Neural cell (in vitro differentiated cells): ENCODE results near the gene ATG7. TPM values are rescaled to one million over a fixed set of nuclear protein-coding genes. Genes with fewer than 3 reads are reported as not detected.

Source experiments
- H2AFZ ChIP-seq: fragments of 200-600, 300-800 bp; sonication (generic), shearing (Covaris generic); 2 replicates; pipeline ENCODE4 v1.6.0; 2014; ENCODE audit warnings: low read depth, mild to moderate bottlenecking, antibody characterized with exemption, low read length, moderate library complexity
- H3F3A ChIP-seq: fragments of 200-600 bp; shearing (Covaris generic); 2 replicates; pipeline ENCODE4 v1.6.1; 2016; ENCODE audit warnings: mild to moderate bottlenecking, moderate library complexity, mixed read lengths, antibody characterized with exemption, low read length; ENCODE audit not compliant: insufficient read depth, poor library complexity, severe bottlenecking
- H3K27ac ChIP-seq: fragments of 200-600, 300-800 bp; sonication (generic), shearing (Covaris generic); 2 replicates; pipeline ENCODE4 v1.5.1; 2014; ENCODE audit warnings: mild to moderate bottlenecking, low read length, moderate library complexity
- H3K27me3 ChIP-seq: fragments of 300-800, 200-600 bp; sonication (generic), shearing (Covaris generic); 2 replicates; pipeline ENCODE4 v1.6.0; 2014; ENCODE audit warnings: mild to moderate bottlenecking, low read depth, low read length, moderate library complexity; ENCODE audit not compliant: insufficient read depth
- H3K36me3 ChIP-seq: fragments of 300-800, 200-600 bp; sonication (generic), shearing (Covaris generic); 2 replicates; pipeline ENCODE4 v1.5.1; 2014; ENCODE audit warnings: mild to moderate bottlenecking, antibody characterized with exemption, low read length, moderate library complexity; ENCODE audit not compliant: insufficient read depth
- H3K4me2 ChIP-seq: fragments of 300-800, 200-600 bp; sonication (generic), shearing (Covaris generic); 2 replicates; pipeline ENCODE4 v1.6.0; 2014; ENCODE audit warnings: mild to moderate bottlenecking, low read length
- H3K4me3 ChIP-seq: fragments of 300-800, 200-600 bp; sonication (generic), shearing (Covaris generic); 2 replicates; pipeline ENCODE4 v1.5.1; 2014; ENCODE audit warnings: mild to moderate bottlenecking, low read length, moderate library complexity
- H3K79me2 ChIP-seq: fragments of 200-600 bp; shearing (Covaris generic); replicated peaks from 2 replicates; pipeline ENCODE4 v1.6.0; 2014; ENCODE audit warnings: mild to moderate bottlenecking, low read length, moderate library complexity; ENCODE audit not compliant: insufficient read depth
- H3K9ac ChIP-seq: fragments of 300-800, 200-600 bp; sonication (generic), shearing (Covaris generic); 2 replicates; pipeline ENCODE4 v1.6.1; 2016; ENCODE audit warnings: mild to moderate bottlenecking, low read length, mixed read lengths
- H3K9me2 ChIP-seq: fragments of 200-600 bp; shearing (Covaris generic); 2 replicates; pipeline ENCODE4 v1.6.1; 2016; ENCODE audit warnings: mild to moderate bottlenecking, low read length, mixed read lengths; ENCODE audit not compliant: insufficient read depth
- H3K9me3 ChIP-seq: fragments of 200-600, 300-800 bp; sonication (generic), shearing (Covaris generic); 2 replicates; pipeline ENCODE4 v1.6.1; 2016; ENCODE audit warnings: mild to moderate bottlenecking, mixed run types, low read length, moderate library complexity, mixed read lengths
- H4K20me1 ChIP-seq: fragments of 200-600 bp; shearing (Covaris generic); 2 replicates; pipeline ENCODE4 v1.6.1; 2016; ENCODE audit warnings: mild to moderate bottlenecking, mixed run types; ENCODE audit not compliant: insufficient read depth
- EP300 ChIP-seq: fragments of 450-650 bp; conservative IDR thresholded peaks from 2 replicates; pipeline ENCODE4 v1.6.1; 2014; ENCODE audit warnings: antibody characterized with exemption, mild to moderate bottlenecking, moderate library complexity; ENCODE audit not compliant: poor library complexity, severe bottlenecking
- EZH2 ChIP-seq: fragments of 200-600, 300-800 bp; shearing (Covaris generic), sonication (generic); IDR thresholded peaks from 2 replicates; pipeline ENCODE4 v1.6.1; 2014; ENCODE audit warnings: antibody characterized with exemption, low read length, borderline replicate concordance, mild to moderate bottlenecking; ENCODE audit not compliant: insufficient read depth, poor library complexity, severe bottlenecking
- MXI1 ChIP-seq: fragments of 450-650 bp; conservative IDR thresholded peaks from 2 replicates; pipeline ENCODE4 v1.6.1; 2014; ENCODE audit warnings: antibody characterized with exemption, mild to moderate bottlenecking; ENCODE audit not compliant: poor library complexity, severe bottlenecking
- POLR2AphosphoS5 ChIP-seq: IDR thresholded peaks from 2 replicates; pipeline ENCODE4 v1.6.1; 2012
- RAD21 ChIP-seq: fragments of 450-650 bp; conservative IDR thresholded peaks from 2 replicates; pipeline ENCODE4 v1.6.1; 2014; ENCODE audit warnings: antibody characterized with exemption, mild to moderate bottlenecking, moderate library complexity
- SMC3 ChIP-seq: fragments of 450-650 bp; conservative IDR thresholded peaks from 2 replicates; pipeline ENCODE4 v1.6.1; 2014; ENCODE audit warnings: antibody characterized with exemption, mild to moderate bottlenecking, moderate library complexity; ENCODE audit not compliant: poor library complexity
- TAF1 ChIP-seq: IDR thresholded peaks from 2 replicates; pipeline ENCODE4 v1.6.1; 2012; ENCODE audit warnings: low read depth
- polyA plus RNA-seq: library from polyadenylated mRNA; depleted of rRNA; stranded (reverse); fragments of >200 nt; gene quantifications from 2 replicates; pipeline ENCODE4 v1.2.3, GENCODE V29; 2014
- TF ChIP-seq, protein P1 (sequence below): IDR thresholded peaks from 2 replicates; pipeline ENCODE4 v1.6.1; 2012; ENCODE audit warnings: borderline replicate concordance
- TF ChIP-seq, protein P2 (sequence below): fragments of 450-650 bp; IDR thresholded peaks from 2 replicates; pipeline ENCODE4 v1.5.1; 2014; ENCODE audit warnings: antibody characterized with exemption, mild to moderate bottlenecking, moderate library complexity; ENCODE audit not compliant: poor library complexity, severe bottlenecking

The ATG7 gene
- polyA plus RNA-seq, 1 donor from 2014 or later, result 28.8 TPM

DNA sequence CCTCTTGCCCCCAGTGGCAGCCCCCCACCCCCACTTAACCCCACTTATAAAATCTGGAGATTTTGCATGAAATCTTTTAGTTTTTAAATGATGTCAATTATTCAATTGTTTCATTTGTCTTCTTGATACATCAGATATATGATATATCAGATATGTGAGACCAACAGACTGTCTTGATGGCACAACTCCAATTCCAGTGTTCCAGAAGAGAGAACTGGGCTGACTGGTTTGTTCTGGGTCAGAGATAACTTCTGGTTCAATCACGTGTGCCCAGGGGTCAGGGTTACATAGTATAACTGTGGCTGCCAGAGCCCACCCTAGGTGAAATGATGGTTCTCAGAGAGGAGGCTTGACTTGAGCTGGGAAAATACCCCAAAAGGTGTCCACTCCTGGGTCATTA, 32.4 kb upstream of the ATG7 start:
- Histone ChIP-seq H3K27me3 (no peaks in the 10 kb centered on the region), H3K4me3 (no peak overlapping the region), H3K4me2 (no peak overlapping the region), H3K27ac (no peak overlapping the region), H3K9me3 (no peaks in the 10 kb centered on the region), H3K36me3 (no peaks in the 10 kb centered on the region), H3F3A (no peaks in the 10 kb centered on the region), H2AFZ (no peak overlapping the region), H3K9me2 (no peaks in the 10 kb centered on the region), H4K20me1 (no peaks in the 10 kb centered on the region), H3K79me2 (no peaks in the 10 kb centered on the region), H3K9ac (no peak overlapping the region)
- TF ChIP-seq POLR2AphosphoS5, result no peak
- no peak for TF ChIP-seq TAF1
- TF ChIP-seq, protein P1, sequence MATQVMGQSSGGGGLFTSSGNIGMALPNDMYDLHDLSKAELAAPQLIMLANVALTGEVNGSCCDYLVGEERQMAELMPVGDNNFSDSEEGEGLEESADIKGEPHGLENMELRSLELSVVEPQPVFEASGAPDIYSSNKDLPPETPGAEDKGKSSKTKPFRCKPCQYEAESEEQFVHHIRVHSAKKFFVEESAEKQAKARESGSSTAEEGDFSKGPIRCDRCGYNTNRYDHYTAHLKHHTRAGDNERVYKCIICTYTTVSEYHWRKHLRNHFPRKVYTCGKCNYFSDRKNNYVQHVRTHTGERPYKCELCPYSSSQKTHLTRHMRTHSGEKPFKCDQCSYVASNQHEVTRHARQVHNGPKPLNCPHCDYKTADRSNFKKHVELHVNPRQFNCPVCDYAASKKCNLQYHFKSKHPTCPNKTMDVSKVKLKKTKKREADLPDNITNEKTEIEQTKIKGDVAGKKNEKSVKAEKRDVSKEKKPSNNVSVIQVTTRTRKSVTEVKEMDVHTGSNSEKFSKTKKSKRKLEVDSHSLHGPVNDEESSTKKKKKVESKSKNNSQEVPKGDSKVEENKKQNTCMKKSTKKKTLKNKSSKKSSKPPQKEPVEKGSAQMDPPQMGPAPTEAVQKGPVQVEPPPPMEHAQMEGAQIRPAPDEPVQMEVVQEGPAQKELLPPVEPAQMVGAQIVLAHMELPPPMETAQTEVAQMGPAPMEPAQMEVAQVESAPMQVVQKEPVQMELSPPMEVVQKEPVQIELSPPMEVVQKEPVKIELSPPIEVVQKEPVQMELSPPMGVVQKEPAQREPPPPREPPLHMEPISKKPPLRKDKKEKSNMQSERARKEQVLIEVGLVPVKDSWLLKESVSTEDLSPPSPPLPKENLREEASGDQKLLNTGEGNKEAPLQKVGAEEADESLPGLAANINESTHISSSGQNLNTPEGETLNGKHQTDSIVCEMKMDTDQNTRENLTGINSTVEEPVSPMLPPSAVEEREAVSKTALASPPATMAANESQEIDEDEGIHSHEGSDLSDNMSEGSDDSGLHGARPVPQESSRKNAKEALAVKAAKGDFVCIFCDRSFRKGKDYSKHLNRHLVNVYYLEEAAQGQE, result no peak
- no peak for TF ChIP-seq EP300
- TF ChIP-seq MXI1, result no peak

- H3K27me3 ChIP-seq, result no peaks in the 10 kb centered on the region
- H3K9me2 ChIP-seq, result no peaks in the 10 kb centered on the region
- H3K4me2 ChIP-seq, result no peak overlapping the region
- H3K36me3 ChIP-seq, result no peaks in the 10 kb centered on the region
- TF ChIP-seq MXI1 (no peak), TAF1 (no peak), EP300 (no peak), EZH2 (no peak), RAD21 (no peak), POLR2AphosphoS5 (no peak), SMC3 (no peak)
- TF ChIP-seq, protein P1, result no peak
- TF ChIP-seq, protein P2, sequence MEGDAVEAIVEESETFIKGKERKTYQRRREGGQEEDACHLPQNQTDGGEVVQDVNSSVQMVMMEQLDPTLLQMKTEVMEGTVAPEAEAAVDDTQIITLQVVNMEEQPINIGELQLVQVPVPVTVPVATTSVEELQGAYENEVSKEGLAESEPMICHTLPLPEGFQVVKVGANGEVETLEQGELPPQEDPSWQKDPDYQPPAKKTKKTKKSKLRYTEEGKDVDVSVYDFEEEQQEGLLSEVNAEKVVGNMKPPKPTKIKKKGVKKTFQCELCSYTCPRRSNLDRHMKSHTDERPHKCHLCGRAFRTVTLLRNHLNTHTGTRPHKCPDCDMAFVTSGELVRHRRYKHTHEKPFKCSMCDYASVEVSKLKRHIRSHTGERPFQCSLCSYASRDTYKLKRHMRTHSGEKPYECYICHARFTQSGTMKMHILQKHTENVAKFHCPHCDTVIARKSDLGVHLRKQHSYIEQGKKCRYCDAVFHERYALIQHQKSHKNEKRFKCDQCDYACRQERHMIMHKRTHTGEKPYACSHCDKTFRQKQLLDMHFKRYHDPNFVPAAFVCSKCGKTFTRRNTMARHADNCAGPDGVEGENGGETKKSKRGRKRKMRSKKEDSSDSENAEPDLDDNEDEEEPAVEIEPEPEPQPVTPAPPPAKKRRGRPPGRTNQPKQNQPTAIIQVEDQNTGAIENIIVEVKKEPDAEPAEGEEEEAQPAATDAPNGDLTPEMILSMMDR, result no peak
- no peak overlapping the region for H3K9ac ChIP-seq
- no peaks in the 10 kb centered on the region for H3F3A ChIP-seq
- H3K79me2 ChIP-seq, result no peaks in the 10 kb centered on the region
- H2AFZ ChIP-seq, result no peak overlapping the region
- H3K27ac ChIP-seq, result no peak overlapping the region
- H3K9me3 ChIP-seq, result no peaks in the 10 kb centered on the region
- no peak overlapping the region for H3K4me3 ChIP-seq
- H4K20me1 ChIP-seq, result no peaks in the 10 kb centered on the region
Observed at GRCh38 chr3:11240496-11240895, 31.7 kb upstream of the ATG7 start.
